ENCODE results near the gene OR4X1.
"Not testable (repeated sequence)": the region's sequence is repeated elsewhere in the genome, so short reads cannot be mapped to it uniquely, and the experiment has no call there.

The OR4X1 gene, protein sequence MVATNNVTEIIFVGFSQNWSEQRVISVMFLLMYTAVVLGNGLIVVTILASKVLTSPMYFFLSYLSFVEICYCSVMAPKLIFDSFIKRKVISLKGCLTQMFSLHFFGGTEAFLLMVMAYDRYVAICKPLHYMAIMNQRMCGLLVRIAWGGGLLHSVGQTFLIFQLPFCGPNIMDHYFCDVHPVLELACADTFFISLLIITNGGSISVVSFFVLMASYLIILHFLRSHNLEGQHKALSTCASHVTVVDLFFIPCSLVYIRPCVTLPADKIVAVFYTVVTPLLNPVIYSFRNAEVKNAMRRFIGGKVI

DNA sequence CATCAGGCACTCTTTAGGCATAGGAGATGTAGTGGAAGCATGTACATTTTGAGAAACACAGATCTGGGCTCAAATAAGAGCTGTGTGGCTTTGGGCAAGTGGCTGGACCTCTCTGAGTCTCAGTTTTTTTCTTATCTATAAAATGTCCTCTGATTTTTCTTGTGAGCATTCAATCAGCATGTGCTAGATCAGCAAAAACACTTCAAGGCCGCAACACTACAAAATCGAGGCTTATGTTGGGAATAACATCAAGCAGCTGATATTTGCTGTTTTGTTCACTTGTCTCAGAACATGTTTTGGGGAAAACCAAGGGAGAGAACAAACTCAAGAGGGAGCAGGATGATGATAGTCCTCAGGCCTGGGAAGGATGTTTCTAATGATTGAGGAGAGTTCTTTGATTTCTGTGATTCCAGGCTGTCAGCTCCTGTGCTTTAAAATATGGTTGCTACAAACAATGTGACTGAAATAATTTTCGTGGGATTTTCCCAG lies at the start of gene OR4X1:
OR4X1 (plus strand) TSS at position 439 of the 489 bp plus-strand sequence; CDS start at position 439, 0 bp downstream.
- Histone ChIP-seq H3K27ac (no peak within 1 kb of the TSS), H3K4me1 (ENCODE audit: low read depth, poor library complexity, severe bottlenecking) (no peaks in the 10 kb centered on the region)
- TF ChIP-seq, protein P1, sequence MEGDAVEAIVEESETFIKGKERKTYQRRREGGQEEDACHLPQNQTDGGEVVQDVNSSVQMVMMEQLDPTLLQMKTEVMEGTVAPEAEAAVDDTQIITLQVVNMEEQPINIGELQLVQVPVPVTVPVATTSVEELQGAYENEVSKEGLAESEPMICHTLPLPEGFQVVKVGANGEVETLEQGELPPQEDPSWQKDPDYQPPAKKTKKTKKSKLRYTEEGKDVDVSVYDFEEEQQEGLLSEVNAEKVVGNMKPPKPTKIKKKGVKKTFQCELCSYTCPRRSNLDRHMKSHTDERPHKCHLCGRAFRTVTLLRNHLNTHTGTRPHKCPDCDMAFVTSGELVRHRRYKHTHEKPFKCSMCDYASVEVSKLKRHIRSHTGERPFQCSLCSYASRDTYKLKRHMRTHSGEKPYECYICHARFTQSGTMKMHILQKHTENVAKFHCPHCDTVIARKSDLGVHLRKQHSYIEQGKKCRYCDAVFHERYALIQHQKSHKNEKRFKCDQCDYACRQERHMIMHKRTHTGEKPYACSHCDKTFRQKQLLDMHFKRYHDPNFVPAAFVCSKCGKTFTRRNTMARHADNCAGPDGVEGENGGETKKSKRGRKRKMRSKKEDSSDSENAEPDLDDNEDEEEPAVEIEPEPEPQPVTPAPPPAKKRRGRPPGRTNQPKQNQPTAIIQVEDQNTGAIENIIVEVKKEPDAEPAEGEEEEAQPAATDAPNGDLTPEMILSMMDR (conservative IDR thresholded peaks at IDR 0.05; ENCODE audit: low read depth, low read length) = no peak

DNA sequence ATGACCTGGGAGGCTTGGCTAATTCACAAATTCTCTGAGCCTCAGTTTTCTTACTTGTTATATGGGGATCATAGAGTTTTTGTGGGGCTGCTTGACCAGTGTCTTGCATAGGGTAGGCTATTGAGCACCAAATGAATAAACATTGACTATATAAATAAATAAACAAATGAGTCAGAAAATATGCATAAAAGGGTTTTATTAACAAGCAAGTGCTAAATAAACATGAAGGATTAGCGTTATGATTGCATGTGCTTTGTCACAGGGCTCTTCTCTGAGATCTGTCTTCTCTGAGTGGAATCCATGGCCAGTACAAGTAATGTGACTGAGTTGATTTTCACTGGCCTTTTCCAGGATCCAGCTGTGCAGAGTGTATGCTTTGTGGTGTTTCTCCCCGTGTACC lies 47.2 kb upstream of the OR4X1 start, which contains the start of gene OR4B1:
OR4B1 (plus strand) TSS at position 301 of the 400 bp plus-strand sequence; CDS start at position 301, 0 bp downstream.
- no peak within 1 kb of the TSS for H3K4me3 ChIP-seq (IDR thresholded peaks at IDR 0.05; ENCODE audit: insufficient read depth, low read depth, low read length)
- H3K27ac ChIP-seq = no peak within 1 kb of the TSS
- no peaks in the 10 kb centered on the region for H3K4me1 ChIP-seq (ENCODE audit: low read depth, poor library complexity, severe bottlenecking)
- TF ChIP-seq, protein P1 (conservative IDR thresholded peaks at IDR 0.05; ENCODE audit: low read depth, low read length) = no peak
- no peaks in the 10 kb centered on the region for H3K36me3 ChIP-seq (ENCODE audit: insufficient read depth)
- no peaks in the 10 kb centered on the region for H3K79me2 ChIP-seq (ENCODE audit: insufficient read depth, low read depth)
- H4K20me1 ChIP-seq (ENCODE audit: insufficient read depth) = no peaks in the 10 kb centered on the region
- no peaks in the 10 kb centered on the region for H3K27me3 ChIP-seq (ENCODE audit: insufficient read depth, low read depth)
- no peak within 1 kb of the TSS for H3K9ac ChIP-seq
- no peak within 1 kb of the TSS for H3K4me2 ChIP-seq
- H2AFZ ChIP-seq (ENCODE audit: low read depth) = no peak within 1 kb of the TSS

More for the DNA sequence above, at the start of gene OR4X1:
- H3K79me2 ChIP-seq (ENCODE audit: insufficient read depth, low read depth) = no peaks in the 10 kb centered on the region
- no peaks in the 10 kb centered on the region for H3K36me3 ChIP-seq (ENCODE audit: insufficient read depth)
- H2AFZ ChIP-seq (ENCODE audit: low read depth) = no peak within 1 kb of the TSS
- no peaks in the 10 kb centered on the region for H4K20me1 ChIP-seq (ENCODE audit: insufficient read depth)
- no peak within 1 kb of the TSS for H3K9ac ChIP-seq
- H3K4me3 ChIP-seq (IDR thresholded peaks at IDR 0.05; ENCODE audit: insufficient read depth, low read depth, low read length) = no peak within 1 kb of the TSS
- no peak within 1 kb of the TSS for H3K4me2 ChIP-seq
- H3K27me3 ChIP-seq (ENCODE audit: insufficient read depth, low read depth) = no peaks in the 10 kb centered on the region

DNA sequence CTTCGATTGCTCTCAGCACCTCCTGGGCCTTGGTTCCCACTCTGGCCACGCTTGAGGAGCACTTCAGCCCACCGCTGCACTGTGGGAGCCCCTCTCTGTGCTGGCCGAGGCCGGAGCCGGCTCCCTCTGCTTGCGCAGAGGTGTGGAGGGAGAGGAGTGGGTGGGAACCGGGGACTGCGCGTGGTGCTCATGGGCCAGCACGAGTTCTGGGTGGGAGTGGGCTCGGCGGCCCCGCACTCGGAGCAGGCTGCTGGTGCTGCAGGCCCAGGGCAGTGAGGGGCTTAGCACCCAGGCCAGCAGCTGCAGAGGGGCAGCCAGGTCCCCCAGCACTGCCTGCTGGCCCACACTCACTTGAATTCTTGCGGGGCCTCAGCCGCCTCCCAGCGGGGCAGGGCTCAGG lies 34.9 kb upstream of the OR4X1 start:
- Histone ChIP-seq H3K36me3 (ENCODE audit: insufficient read depth) (no peaks in the 10 kb centered on the region), H3K4me1 (ENCODE audit: low read depth, poor library complexity, severe bottlenecking) (no peaks in the 10 kb centered on the region), H3K4me3 (IDR thresholded peaks at IDR 0.05; ENCODE audit: insufficient read depth, low read depth, low read length) (no peak overlapping the region), H2AFZ (ENCODE audit: low read depth) (no peak overlapping the region), H3K27ac (no peak overlapping the region), H3K27me3 (ENCODE audit: insufficient read depth, low read depth) (no peaks in the 10 kb centered on the region), H3K9ac (no peak overlapping the region), H3K4me2 (no peak overlapping the region), H4K20me1 (ENCODE audit: insufficient read depth) (no peaks in the 10 kb centered on the region), H3K79me2 (ENCODE audit: insufficient read depth, low read depth) (no peaks in the 10 kb centered on the region)
- TF ChIP-seq, protein P1 (conservative IDR thresholded peaks at IDR 0.05; ENCODE audit: low read depth, low read length) = no peak

DNA sequence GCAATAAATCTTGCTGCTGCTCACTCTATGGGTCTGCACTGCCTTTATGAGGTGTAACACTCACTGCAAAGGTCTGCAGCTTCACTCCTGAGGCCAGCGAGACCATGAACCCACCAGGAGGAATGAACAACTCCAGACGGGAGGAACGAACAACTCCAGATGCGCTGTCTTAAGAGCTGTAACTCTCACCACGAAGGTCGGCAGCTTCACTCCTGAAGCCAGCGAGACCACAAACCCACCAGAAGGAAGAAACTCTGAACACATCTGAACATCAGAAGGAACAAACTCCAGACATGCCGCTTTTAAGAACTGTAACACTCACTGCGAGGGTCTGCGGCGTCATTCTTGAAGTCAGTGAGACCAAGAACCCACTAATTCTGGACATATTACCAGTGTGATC lies 33.6 kb upstream of the OR4X1 start:
- H3K4me3 ChIP-seq (IDR thresholded peaks at IDR 0.05; ENCODE audit: insufficient read depth, low read depth, low read length); H4K20me1 ChIP-seq (ENCODE audit: insufficient read depth); H3K36me3 ChIP-seq (ENCODE audit: insufficient read depth); H2AFZ ChIP-seq (ENCODE audit: low read depth); H3K27ac ChIP-seq; H3K4me1 ChIP-seq (ENCODE audit: low read depth, poor library complexity, severe bottlenecking); H3K4me2 ChIP-seq; H3K27me3 ChIP-seq (ENCODE audit: insufficient read depth, low read depth); H3K9ac ChIP-seq; H3K79me2 ChIP-seq (ENCODE audit: insufficient read depth, low read depth): not testable (repeated sequence)

DNA sequence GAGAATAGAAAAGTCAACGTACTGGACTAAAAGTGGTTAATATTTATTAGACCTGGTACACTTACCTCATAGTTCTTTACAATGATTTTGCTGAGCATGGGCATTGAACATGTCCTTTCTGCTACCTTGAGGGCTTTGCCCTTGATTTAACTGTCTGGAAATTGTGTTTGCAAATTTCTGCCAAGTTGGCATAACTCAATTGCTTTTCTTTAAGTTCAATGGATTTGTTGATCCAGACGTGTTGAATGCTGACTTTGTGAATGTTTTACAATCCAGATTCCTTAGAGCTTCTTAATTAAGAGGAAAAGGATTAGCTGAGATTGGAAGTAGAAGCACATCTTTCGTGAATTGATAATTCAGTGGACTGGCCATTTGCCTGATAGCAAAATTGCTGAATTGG lies 25.9 kb upstream of the OR4X1 start:
- H3K4me2 ChIP-seq = no peak overlapping the region
- no peaks in the 10 kb centered on the region for H3K4me1 ChIP-seq (ENCODE audit: low read depth, poor library complexity, severe bottlenecking)
- H3K27ac ChIP-seq = no peak overlapping the region
- no peaks in the 10 kb centered on the region for H3K36me3 ChIP-seq (ENCODE audit: insufficient read depth)
- TF ChIP-seq, protein P1 (conservative IDR thresholded peaks at IDR 0.05; ENCODE audit: low read depth, low read length) = no peak
- H4K20me1 ChIP-seq (ENCODE audit: insufficient read depth) = no peaks in the 10 kb centered on the region
- no peak overlapping the region for H3K9ac ChIP-seq
- no peaks in the 10 kb centered on the region for H3K27me3 ChIP-seq (ENCODE audit: insufficient read depth, low read depth)
- no peaks in the 10 kb centered on the region for H3K79me2 ChIP-seq (ENCODE audit: insufficient read depth, low read depth)
- no peak overlapping the region for H3K4me3 ChIP-seq (IDR thresholded peaks at IDR 0.05; ENCODE audit: insufficient read depth, low read depth, low read length)
- no peak overlapping the region for H2AFZ ChIP-seq (ENCODE audit: low read depth)
